Measurements from ENCODE around the gene TMEFF2. TPM values are rescaled to one million over a fixed set of nuclear protein-coding genes. Genes with fewer than 3 reads are reported as not detected.

The TMEFF2 gene
- total RNA-seq, 3 donors from 2014 or later (not counting 1 experiment from before 2014, with no cell fraction given), result not detected

DNA sequence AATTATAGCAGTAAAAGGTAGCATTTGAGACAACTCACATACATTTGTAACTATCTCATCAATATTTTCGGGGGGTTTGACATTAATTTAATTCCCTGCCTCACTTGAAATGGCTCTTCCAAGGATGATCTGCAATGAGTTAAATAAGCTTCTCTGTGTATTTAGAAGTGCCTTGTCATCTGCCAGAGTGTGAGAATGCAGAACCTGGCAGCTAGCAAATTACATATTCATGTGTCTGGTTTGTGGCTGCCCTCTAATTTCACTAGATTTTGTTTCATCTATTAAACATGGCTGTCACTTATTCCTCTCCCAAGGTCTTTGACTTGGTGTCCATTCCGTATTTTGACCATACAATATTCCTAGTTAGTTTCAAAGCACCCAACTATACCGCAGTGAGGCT, 189.5 kb downstream of the TMEFF2 start:
- intact Hi-C loops (cut with micrococcal nuclease), result no loop called here
- Mint-ChIP-seq H3K9me3 (no peaks in the 10 kb centered on the region), H3K4me1 (no peaks in the 10 kb centered on the region), H3K27me3 (ENCODE audit: low read depth in 2 of 2) (no peaks in the 10 kb centered on the region), H3K27ac (no peak overlapping the region), H3K4me3 (no peak overlapping the region), H3K36me3 (no peaks in the 10 kb centered on the region)
- no peaks in the 10 kb centered on the region for H3K36me3 ChIP-seq (ENCODE audit: control insufficient read depth, insufficient read depth, low read length)
- H3K27ac ChIP-seq (ENCODE audit: low read length), result no peak overlapping the region
- ATAC-seq (no peak), DNase-seq (no peak)
- WGBS (ENCODE audit: insufficient coverage), result 90% methylated on average over 3 of the region's 3 CpGs
- H3K27me3 ChIP-seq (ENCODE audit: control insufficient read depth, insufficient read depth, low read length), result no peaks in the 10 kb centered on the region
- H3K9me3 ChIP-seq (ENCODE audit: control insufficient read depth, insufficient read depth, low read length), result no peaks in the 10 kb centered on the region
- no peaks in the 10 kb centered on the region for H3K4me1 ChIP-seq (ENCODE audit: control insufficient read depth, insufficient read depth, low read length)
- TF ChIP-seq, protein P1, sequence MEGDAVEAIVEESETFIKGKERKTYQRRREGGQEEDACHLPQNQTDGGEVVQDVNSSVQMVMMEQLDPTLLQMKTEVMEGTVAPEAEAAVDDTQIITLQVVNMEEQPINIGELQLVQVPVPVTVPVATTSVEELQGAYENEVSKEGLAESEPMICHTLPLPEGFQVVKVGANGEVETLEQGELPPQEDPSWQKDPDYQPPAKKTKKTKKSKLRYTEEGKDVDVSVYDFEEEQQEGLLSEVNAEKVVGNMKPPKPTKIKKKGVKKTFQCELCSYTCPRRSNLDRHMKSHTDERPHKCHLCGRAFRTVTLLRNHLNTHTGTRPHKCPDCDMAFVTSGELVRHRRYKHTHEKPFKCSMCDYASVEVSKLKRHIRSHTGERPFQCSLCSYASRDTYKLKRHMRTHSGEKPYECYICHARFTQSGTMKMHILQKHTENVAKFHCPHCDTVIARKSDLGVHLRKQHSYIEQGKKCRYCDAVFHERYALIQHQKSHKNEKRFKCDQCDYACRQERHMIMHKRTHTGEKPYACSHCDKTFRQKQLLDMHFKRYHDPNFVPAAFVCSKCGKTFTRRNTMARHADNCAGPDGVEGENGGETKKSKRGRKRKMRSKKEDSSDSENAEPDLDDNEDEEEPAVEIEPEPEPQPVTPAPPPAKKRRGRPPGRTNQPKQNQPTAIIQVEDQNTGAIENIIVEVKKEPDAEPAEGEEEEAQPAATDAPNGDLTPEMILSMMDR (IDR thresholded peaks at IDR 0.05), result no peak
- no peak overlapping the region for H3K4me3 ChIP-seq (ENCODE audit: low read length)

DNA sequence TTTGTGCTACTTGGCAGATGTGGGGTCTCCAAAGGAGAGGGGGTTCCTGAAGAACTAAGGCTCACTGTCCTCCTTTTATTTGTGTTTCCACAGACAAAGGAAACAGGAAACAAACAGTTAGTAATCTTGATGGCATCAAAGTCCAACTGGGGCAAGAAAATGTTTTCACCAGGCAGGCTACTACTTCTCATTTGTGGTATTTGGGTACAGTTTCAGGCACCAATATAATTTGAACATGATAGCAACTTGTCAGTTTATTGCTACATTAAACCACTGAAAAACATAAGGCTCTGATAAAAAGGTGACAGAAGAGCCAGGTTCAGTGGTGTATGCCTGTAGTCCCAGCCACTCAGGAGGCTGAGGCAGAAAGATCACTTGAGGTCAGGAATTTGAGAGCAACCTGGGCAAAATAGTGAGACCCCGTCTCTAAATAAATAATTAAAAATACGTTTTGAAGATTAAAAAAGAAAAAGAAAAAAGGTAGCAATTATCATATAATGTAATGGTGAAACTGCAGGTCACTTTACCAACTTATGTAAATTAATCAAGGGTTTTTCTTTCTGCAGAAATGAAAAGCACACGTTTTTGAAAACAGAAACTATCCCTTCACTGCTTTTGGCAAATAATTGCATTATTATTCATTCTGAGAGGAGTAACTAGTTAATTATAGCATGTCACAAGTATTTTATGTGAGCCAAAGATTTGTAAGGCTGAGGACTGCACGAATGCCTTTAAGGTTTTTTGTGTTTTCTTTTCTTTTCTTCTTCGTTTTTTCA, 190.4 kb downstream of the TMEFF2 start:
- Mint-ChIP-seq H3K27ac (no peak overlapping the region), H3K36me3 (no peaks in the 10 kb centered on the region), H3K4me1 (no peaks in the 10 kb centered on the region), H3K4me3 (no peak overlapping the region), H3K27me3 (ENCODE audit: low read depth in 2 of 2) (peaks cover 0 to 2% of the 10 kb centered on the region in 2 donors), H3K9me3 (no peaks in the 10 kb centered on the region)
- Histone ChIP-seq H3K4me1 (ENCODE audit: control insufficient read depth, insufficient read depth, low read length) (no peaks in the 10 kb centered on the region), H3K4me3 (ENCODE audit: low read length) (no peak overlapping the region), H3K27me3 (ENCODE audit: control insufficient read depth, insufficient read depth, low read length) (no peaks in the 10 kb centered on the region), H3K9me3 (ENCODE audit: control insufficient read depth, insufficient read depth, low read length) (no peaks in the 10 kb centered on the region), H3K36me3 (ENCODE audit: control insufficient read depth, insufficient read depth, low read length) (no peaks in the 10 kb centered on the region), H3K27ac (ENCODE audit: low read length) (no peak overlapping the region)
- no peak for DNase-seq
- WGBS (ENCODE audit: insufficient coverage), result 76% methylated on average over 2 of the region's 5 CpGs
- TF ChIP-seq, protein P1 (IDR thresholded peaks at IDR 0.05), result no peak
- no peak for ATAC-seq
- intact Hi-C loops (cut with micrococcal nuclease), result no loop called here

DNA sequence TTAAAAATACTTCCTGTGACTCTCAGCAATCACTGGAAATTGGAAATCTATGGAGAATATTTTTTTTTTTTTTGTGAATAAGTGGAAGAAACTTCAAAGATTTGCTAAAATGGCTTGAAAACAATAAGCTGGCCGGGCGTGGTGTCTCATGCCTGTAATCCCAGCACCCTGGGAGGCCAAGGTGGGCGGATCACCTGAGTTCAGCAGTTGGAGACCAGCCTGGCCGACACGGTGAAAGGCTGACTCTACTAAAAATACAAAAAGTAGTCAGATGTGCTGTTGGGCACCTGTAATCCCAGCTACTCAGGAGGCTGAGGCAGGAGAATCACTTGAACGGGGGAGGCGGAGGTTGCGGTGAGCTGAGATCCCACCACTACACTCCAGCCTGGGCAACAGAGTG, 192.3 kb downstream of the TMEFF2 start:
- 91% methylated on average over 8 of the region's 8 CpGs for WGBS (ENCODE audit: insufficient coverage)
- no peak overlapping the region for H3K4me3 ChIP-seq (ENCODE audit: low read length)
- DNase-seq, result no peak
- H3K27ac ChIP-seq (ENCODE audit: low read length), result no peak overlapping the region
- Mint-ChIP-seq H3K27ac (no peak overlapping the region), H3K4me1 (no peaks in the 10 kb centered on the region), H3K27me3 (ENCODE audit: low read depth in 2 of 2) (peaks cover 0 to 2% of the 10 kb centered on the region in 2 donors), H3K4me3 (no peak overlapping the region), H3K36me3 (no peaks in the 10 kb centered on the region), H3K9me3 (no peaks in the 10 kb centered on the region)
- H3K9me3 ChIP-seq (ENCODE audit: control insufficient read depth, insufficient read depth, low read length), result no peaks in the 10 kb centered on the region
- H3K36me3 ChIP-seq (ENCODE audit: control insufficient read depth, insufficient read depth, low read length), result no peaks in the 10 kb centered on the region
- no peaks in the 10 kb centered on the region for H3K4me1 ChIP-seq (ENCODE audit: control insufficient read depth, insufficient read depth, low read length)
- H3K27me3 ChIP-seq (ENCODE audit: control insufficient read depth, insufficient read depth, low read length), result no peaks in the 10 kb centered on the region
- intact Hi-C loops (cut with micrococcal nuclease), result no loop called here
- ATAC-seq, result no peak
- TF ChIP-seq, protein P1 (IDR thresholded peaks at IDR 0.05), result no peak

Data from natural killer cell (primary cell).